Activated T-cell treated with anti-CD3 and anti-CD28 coated beads, Interleukin-2, amount 50 U/mL, for 72 hours (primary cell): ENCODE results near the gene RANGAP1. TPM values are rescaled to one million over a fixed set of nuclear protein-coding genes. Genes with fewer than 3 reads are reported as not detected.
A peak's percentile ranks its signal among the peaks of the same experiment; 100 is the strongest.

Experiments
- ATAC-seq, 2 donors: fragments of 150-1000 bp; cut with Tn5 transposase; replicated peaks in 1 of 2; 2 replicates each; pipeline ENCODE4 v1.10.0; 2021; ENCODE audit warnings: moderate library complexity in 2 of 2, mild to moderate bottlenecking in 1 of 2
- DNase-seq, 2 donors: peaks; one replicate each; pipeline ENCODE4 v3.0.0; 2021 to 2022; ENCODE audit warnings: mixed read lengths in 1 of 2
- H3K27ac Mint-ChIP-seq: one replicate; pipeline ENCODE4 v1.8.0; 2022; ENCODE audit warnings: mild to moderate bottlenecking, moderate library complexity, mixed read lengths
- H3K27me3 Mint-ChIP-seq: one replicate; pipeline ENCODE4 v1.8.0; 2022; ENCODE audit warnings: low read depth, mixed read lengths
- H3K36me3 Mint-ChIP-seq, 2 donors: one replicate each; pipeline ENCODE4 v1.8.0; 2022; ENCODE audit warnings: mixed read lengths in 2 of 2, mild to moderate bottlenecking in 1 of 2; ENCODE audit not compliant: insufficient read depth in 2 of 2
- H3K4me1 Mint-ChIP-seq: one replicate; pipeline ENCODE4 v1.8.0; 2022; ENCODE audit warnings: low read depth, mixed read lengths
- H3K4me3 Mint-ChIP-seq, 2 donors: one replicate each; pipeline ENCODE4 v1.8.0; 2022; ENCODE audit warnings: mild to moderate bottlenecking in 2 of 2, mixed read lengths in 2 of 2, moderate library complexity in 2 of 2
- H3K9me3 Mint-ChIP-seq, 2 donors: one replicate each; pipeline ENCODE4 v1.8.0; 2022; ENCODE audit warnings: mixed read lengths in 2 of 2
- total RNA-seq, 2 donors: library from RNA; stranded (reverse); gene quantifications; one replicate each; pipeline ENCODE4 v1.2.3, GENCODE V29; 2022

The RANGAP1 gene
- total RNA-seq, 2 donors from 2014 or later = 162 to 217 TPM

DNA sequence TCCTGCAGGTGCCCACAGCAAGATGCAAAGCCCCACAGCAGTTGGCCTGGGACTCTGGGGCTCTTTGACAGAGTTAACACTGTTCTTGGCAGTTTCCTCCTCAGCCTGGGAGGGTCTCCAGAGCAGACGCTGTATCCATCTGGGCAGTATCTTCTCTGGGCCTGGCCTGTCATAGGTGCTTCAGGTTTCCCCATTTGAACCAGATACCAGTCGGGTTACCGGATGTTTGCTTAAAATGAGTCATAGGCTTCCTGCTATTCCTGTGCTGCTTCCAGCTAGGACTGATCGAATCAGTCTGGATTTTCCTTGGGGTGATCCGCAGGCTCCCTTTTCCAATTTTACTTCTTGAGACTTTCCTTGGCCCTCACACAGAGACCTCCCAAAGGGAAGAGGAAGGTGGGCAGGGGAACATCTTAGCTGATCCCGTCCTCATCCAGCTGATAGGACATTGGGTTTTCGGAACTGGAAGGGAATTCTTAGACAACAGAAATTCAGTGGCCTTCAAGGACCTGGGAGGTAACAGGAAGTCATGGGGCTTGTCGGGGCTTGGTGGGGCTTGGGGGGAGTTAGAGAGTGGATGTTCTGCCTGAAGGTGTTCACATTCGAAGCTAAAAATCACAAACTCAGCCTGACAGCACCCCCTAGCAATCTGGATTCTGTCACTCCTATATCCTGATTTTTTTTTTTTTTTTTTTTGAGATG is 2.4 kb upstream of the RANGAP1 start:
- no peaks in the 10 kb centered on the region for H3K9me3 Mint-ChIP-seq
- H3K4me1 Mint-ChIP-seq = peaks cover 28% of the 10 kb centered on the region
- no peaks in the 10 kb centered on the region for H3K27me3 Mint-ChIP-seq
- ATAC-seq (no peak), DNase-seq (no peak)
- H3K36me3 Mint-ChIP-seq = peaks cover 4 to 10% of the 10 kb centered on the region in 2 donors
- H3K27ac Mint-ChIP-seq = no peak overlapping the region
- H3K4me3 Mint-ChIP-seq = peak overlapping the region; percentile 34 to 54

DNA sequence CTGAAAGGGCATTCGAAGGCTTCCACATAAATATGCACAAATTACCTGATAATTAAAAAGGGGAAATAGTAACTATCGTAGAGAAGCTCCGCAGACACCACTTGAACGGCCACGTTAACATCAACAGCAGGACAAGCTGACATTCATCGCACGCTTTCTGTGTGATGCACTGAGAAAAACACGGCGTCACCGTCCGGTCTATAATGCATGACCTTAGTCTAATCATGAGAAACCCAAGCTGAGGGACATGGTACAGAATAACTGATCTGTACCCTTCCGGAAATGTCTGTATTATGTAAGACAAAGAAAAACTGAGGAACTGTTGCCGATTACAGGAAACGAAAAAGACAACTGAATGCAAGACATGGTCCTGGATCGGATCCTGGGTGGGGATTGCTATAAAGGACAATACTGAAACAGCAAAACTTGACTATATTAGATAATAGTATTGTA is 678 bp upstream of the RANGAP1 start:
- Mint-ChIP-seq H3K27me3 (no peaks in the 10 kb centered on the region), H3K9me3 (no peaks in the 10 kb centered on the region), H3K27ac (peak overlapping the region; percentile 93), H3K4me3 (peak overlapping the region; percentile 95), H3K36me3 (peaks cover 8 to 18% of the 10 kb centered on the region in 2 donors), H3K4me1 (peaks cover 36% of the 10 kb centered on the region)
- DNase-seq = peak; percentile 64 to 65
- ATAC-seq = peak; percentile 12 to 39

DNA sequence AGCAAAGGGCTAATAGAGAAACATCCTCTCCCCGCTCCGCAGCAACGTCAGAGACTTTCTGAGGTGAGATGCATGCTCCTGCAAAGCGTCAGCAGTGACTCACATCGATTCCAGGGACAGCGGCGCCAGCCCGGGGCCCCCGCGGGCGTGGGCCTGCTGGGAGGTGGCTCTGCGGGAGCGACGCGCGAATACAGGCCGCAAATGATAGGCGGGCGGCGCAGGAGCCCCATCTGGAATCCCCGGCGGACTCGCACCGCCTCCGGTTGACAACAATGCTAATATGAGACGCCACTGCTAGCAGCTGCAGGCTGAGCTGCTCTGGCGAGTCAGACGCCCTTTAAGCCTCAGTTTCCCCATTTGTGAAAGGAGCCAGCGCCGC is 557 bp downstream of the RANGAP1 start:
- no peaks in the 10 kb centered on the region for H3K27me3 Mint-ChIP-seq
- peak; percentile 71 to 73 for ATAC-seq
- H3K9me3 Mint-ChIP-seq = no peaks in the 10 kb centered on the region
- peak overlapping the region; percentile 58 for H3K27ac Mint-ChIP-seq
- H3K4me3 Mint-ChIP-seq = peak overlapping the region; percentile 95
- DNase-seq = peak; percentile 93 to 95
- H3K4me1 Mint-ChIP-seq = peaks cover 44% of the 10 kb centered on the region
- H3K36me3 Mint-ChIP-seq = peaks cover 11 to 21% of the 10 kb centered on the region in 2 donors

DNA sequence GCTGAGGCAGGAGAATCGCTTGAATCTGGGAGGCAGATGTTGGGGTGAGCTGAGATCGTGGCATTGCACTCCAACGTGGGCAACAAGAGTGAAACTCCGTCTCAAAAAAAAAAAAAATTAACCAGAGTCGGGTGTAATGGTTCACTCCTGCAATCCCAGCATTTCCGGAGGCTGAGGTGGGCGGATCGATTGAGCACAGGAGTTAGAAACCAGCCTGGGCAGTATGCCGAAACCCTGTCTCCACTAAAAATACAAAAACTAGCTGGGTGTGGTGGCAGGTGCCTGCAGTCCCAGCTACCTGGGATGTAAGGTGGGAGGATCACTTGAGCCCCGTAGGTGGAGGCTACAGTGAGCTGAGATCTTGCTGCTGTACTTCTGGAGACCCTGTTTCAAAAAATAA is 1.5 kb downstream of the RANGAP1 start:
- Mint-ChIP-seq H3K4me3 (peak overlapping the region; percentile 95), H3K9me3 (no peaks in the 10 kb centered on the region), H3K27ac (peak overlapping the region; percentile 63), H3K4me1 (peaks cover 44% of the 10 kb centered on the region), H3K27me3 (no peaks in the 10 kb centered on the region), H3K36me3 (peaks cover 11 to 21% of the 10 kb centered on the region in 2 donors)
- DNase-seq = no peak
- ATAC-seq = no peak

DNA sequence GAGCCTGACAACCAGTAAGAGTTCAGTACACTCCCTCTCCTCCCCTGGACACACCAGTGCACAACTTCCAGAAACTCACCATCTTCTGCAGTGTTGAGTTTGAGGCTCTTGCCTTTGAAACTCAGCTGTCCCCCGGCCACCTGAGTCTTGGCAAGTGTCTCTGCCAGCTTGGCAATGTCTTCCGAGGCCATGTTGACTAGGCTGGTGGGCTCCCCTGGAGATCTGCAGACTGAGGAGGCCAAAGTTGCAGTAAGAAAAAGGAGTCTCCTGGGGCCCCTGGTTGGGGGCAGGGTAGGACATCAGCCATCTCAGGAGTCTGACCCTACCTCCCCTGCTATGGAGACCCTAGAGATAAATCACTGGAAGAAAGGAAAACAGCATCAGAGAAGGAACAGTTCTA is 5.1 kb downstream of the RANGAP1 start:
- no peak for ATAC-seq
- peak overlapping the region; percentile 78 for H3K27ac Mint-ChIP-seq
- no peaks in the 10 kb centered on the region for H3K9me3 Mint-ChIP-seq
- H3K4me1 Mint-ChIP-seq = peaks cover 30% of the 10 kb centered on the region
- no peak for DNase-seq
- H3K4me3 Mint-ChIP-seq = no peak overlapping the region
- H3K36me3 Mint-ChIP-seq = peaks cover 18 to 36% of the 10 kb centered on the region in 2 donors
- H3K27me3 Mint-ChIP-seq = no peaks in the 10 kb centered on the region

DNA sequence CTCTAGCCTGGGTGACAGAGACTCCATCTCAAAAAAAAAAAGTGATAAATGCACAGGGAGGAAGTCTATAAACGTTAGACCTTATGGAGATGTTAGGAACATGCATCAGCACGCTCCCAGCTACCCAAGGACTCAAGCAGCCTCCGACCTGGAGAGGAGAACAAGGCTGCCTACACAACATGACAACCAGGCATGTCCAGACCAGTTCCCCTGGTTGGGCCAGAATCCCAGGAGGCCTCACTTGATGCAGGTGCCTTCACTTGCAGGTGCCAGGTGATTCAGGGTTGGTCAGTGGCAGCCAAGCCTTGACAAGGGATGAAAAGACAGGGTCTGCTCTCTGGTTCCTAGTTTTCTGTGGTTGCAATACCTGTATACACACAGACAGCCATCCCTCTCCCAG is 5.9 kb downstream of the RANGAP1 start:
- DNase-seq (no peak), ATAC-seq (no peak)
- Mint-ChIP-seq H3K36me3 (peaks cover 20 to 33% of the 10 kb centered on the region in 2 donors), H3K9me3 (no peaks in the 10 kb centered on the region), H3K27me3 (no peaks in the 10 kb centered on the region), H3K27ac (no peak overlapping the region), H3K4me3 (no peak overlapping the region), H3K4me1 (peaks cover 28% of the 10 kb centered on the region)

DNA sequence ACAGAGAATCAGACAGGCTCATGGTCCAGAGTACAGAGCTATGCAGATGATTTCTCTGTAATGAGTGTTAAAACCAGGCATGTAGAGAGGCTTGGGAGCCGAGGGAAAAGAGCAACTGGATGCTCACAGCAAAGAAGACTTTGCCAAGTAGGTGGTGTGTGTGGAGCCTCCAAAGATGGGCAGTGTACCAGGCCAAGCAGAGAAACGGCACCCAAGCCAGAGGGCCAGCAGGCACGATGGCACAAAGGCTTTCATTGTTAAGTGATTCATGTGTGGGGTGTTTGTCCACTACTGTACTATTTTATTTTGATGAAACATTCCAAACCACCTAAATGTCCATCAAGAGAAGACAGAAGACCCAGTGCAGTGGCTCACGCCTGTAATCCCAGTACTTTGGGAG is 11.1 kb downstream of the RANGAP1 start:
- Mint-ChIP-seq H3K27ac (no peak overlapping the region), H3K27me3 (no peaks in the 10 kb centered on the region), H3K4me3 (no peak overlapping the region), H3K9me3 (no peaks in the 10 kb centered on the region), H3K4me1 (peaks cover 6% of the 10 kb centered on the region), H3K36me3 (peaks cover 22 to 27% of the 10 kb centered on the region in 2 donors)
- DNase-seq (no peak), ATAC-seq (no peak)

DNA sequence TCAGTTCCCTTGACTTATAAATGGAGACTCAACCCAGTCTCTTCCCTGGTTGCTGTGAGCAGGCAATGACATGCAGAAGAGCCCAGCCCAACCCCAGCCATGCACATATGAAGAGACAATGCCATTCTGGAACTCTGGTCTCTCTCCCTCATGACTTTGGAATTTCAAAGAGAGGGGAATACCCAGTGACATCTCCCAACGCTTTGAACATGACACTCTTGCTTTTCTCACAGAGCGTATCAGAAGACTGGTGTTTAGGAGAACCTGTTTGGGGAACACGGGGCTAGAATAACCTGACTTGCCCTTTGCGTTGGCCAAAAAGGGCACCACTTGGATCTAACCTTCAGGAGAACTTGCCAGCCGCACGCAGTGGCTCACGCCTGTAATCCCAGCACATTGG is 12.9 kb downstream of the RANGAP1 start:
- H3K27ac Mint-ChIP-seq = no peak overlapping the region
- ATAC-seq (no peak), DNase-seq (no peak)
- H3K4me1 Mint-ChIP-seq = peaks cover 6% of the 10 kb centered on the region
- H3K9me3 Mint-ChIP-seq = no peaks in the 10 kb centered on the region
- H3K36me3 Mint-ChIP-seq = peaks cover 22 to 28% of the 10 kb centered on the region in 2 donors
- H3K4me3 Mint-ChIP-seq = no peak overlapping the region
- H3K27me3 Mint-ChIP-seq = no peaks in the 10 kb centered on the region

DNA sequence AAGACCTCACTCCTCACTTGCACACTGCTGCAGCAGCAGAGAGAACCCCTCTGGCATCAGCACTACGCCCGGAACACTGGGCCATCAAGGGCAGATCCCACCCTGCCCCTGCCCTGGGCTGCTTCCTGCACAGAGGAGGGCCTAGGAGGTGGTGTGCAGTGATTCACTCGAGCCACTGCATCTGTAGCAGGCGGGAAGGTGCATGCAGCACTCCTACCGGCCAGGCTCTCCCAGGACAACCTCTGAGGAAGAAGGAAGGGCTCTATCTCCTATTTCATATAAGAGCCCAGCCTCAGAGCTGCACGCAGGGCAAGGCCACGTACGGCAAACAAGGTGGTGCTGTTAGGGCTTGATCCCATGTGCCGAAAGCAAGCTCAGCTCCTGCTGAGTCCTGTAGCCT is 14.2 kb downstream of the RANGAP1 start:
- no peak overlapping the region for H3K4me3 Mint-ChIP-seq
- no peaks in the 10 kb centered on the region for H3K9me3 Mint-ChIP-seq
- DNase-seq (no peak), ATAC-seq (no peak)
- no peaks in the 10 kb centered on the region for H3K27me3 Mint-ChIP-seq
- peaks cover 6% of the 10 kb centered on the region for H3K4me1 Mint-ChIP-seq
- H3K27ac Mint-ChIP-seq = no peak overlapping the region
- H3K36me3 Mint-ChIP-seq = peaks cover 18 to 24% of the 10 kb centered on the region in 2 donors

DNA sequence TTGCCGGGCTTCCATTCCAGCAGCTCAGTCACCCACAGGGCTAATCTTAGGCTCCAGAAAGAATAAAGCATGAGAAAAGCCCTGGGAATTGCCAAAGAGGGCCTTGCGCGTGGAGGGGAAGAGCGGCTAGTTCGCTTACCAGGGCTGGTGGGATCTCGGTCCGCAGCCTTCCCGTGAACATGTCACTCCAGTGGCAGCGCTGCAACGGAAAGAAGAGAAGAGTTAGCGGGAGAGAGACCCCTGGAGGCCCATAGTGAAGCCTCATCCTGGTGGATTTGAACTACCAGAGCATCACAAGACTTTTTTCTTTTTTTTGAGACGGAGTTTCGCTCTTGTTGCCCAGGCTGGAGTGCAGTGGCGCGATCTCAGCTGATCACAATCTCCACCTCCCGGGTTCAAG is 18.0 kb downstream of the RANGAP1 start:
- Mint-ChIP-seq H3K27ac (no peak overlapping the region), H3K27me3 (no peaks in the 10 kb centered on the region), H3K4me3 (no peak overlapping the region), H3K4me1 (peaks cover 6% of the 10 kb centered on the region), H3K36me3 (peaks cover 13 to 28% of the 10 kb centered on the region in 2 donors), H3K9me3 (no peaks in the 10 kb centered on the region)
- DNase-seq (no peak), ATAC-seq (no peak)

DNA sequence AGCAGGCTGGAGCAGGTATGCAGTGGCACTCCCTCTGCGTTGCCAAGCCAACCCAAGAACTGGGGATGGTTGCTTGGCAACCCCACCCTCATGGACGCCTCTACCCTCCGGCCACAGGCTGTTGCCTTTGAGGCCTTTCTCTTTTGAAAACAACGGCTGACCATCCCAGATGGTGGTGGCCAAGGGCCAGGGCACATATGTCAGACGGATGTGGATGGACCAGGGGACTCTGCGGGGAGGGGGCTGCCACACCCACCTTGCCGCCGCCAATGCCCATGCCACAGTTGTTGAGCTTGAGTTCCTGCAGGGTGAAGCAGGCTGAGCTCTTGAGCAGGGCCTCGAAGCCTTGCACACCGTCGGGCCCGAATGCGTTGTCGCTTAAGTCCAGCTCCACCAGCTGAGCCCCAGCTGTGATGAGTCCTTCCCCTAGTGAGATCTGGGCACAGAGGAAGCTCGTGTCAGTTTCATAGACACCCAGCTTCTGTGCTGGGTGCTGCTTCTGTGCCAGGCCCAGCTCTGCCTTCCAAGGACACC is 21.5 kb downstream of the RANGAP1 start:
- DNase-seq (no peak), ATAC-seq (no peak)
- H3K4me3 Mint-ChIP-seq = no peak overlapping the region
- H3K27me3 Mint-ChIP-seq = no peaks in the 10 kb centered on the region
- H3K36me3 Mint-ChIP-seq = peaks cover 9 to 24% of the 10 kb centered on the region in 2 donors
- no peak overlapping the region for H3K27ac Mint-ChIP-seq
- H3K4me1 Mint-ChIP-seq = no peaks in the 10 kb centered on the region
- no peaks in the 10 kb centered on the region for H3K9me3 Mint-ChIP-seq

DNA sequence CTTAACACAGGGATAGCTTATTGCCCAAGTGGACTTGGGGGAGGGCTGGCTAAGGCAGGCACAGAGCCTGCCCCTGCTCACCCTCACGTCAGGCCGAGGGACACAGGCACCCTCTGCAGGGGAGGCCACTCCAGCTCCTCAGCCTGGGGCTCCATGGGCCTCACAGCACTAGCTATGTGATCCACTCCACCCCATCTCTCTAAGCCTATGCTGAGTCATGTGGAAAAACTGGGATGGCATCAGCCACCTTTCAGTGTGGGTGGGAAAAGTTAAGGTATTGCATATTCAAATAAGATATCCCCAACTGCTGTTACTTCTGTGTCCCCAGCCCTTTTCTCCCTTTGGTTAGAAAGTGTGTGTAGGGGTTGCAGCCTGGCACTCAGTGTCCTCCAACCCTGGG is 22.3 kb downstream of the RANGAP1 start:
- H3K27me3 Mint-ChIP-seq = no peaks in the 10 kb centered on the region
- H3K27ac Mint-ChIP-seq = no peak overlapping the region
- H3K4me3 Mint-ChIP-seq = no peak overlapping the region
- H3K4me1 Mint-ChIP-seq = no peaks in the 10 kb centered on the region
- peaks cover 10 to 24% of the 10 kb centered on the region in 2 donors for H3K36me3 Mint-ChIP-seq
- ATAC-seq (no peak), DNase-seq (no peak)
- H3K9me3 Mint-ChIP-seq = no peaks in the 10 kb centered on the region

DNA sequence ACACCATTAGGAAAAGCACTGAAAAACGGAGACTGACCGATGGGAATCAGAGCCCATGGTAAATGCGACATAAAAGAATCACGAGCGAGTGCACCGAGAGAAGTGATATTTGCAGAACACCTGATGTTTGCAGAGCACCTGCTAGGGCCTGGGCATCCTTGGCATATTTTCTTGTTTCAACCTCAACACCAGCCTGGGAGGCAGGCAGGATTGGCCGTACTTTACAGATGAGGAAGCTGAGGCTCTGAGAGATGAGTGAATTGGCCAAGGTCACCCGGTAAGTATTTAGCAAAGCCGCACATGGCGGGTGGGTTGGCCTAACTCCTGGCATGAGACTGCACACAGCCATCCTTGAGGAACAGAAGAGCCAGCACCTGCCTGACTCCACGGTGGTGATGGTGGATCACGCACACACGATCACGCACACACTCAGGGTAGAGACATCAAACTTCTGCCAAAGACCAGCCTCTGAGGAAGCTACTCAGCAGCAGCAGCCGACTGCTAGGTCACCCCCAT is 23.7 kb downstream of the RANGAP1 start:
- DNase-seq (no peak), ATAC-seq (no peak)
- no peaks in the 10 kb centered on the region for H3K4me1 Mint-ChIP-seq
- H3K36me3 Mint-ChIP-seq = peaks cover 10 to 26% of the 10 kb centered on the region in 2 donors
- H3K27ac Mint-ChIP-seq = no peak overlapping the region
- no peak overlapping the region for H3K4me3 Mint-ChIP-seq
- H3K9me3 Mint-ChIP-seq = no peaks in the 10 kb centered on the region
- no peaks in the 10 kb centered on the region for H3K27me3 Mint-ChIP-seq
